Measurements from ENCODE around the gene DNAH2.

The DNAH2 gene

GRCh38 chr17:7853691-7854038 lies 136.1 kb downstream of the DNAH2 start:
- Histone ChIP-seq H3K27me3 (no peaks in the 10 kb centered on the region), H3K4me1 (peaks cover 3% of the 10 kb centered on the region; the same call in 1 of the 2 replicates), H3K36me3 (peaks cover 31% of the 10 kb centered on the region), H3K9me3 (no peaks in the 10 kb centered on the region), H3K4me3 (ENCODE audit: low read depth, low read length) (no peak overlapping the region)
- TF ChIP-seq CTCF (IDR thresholded peaks at IDR 0.05; ENCODE audit: low read depth, low read length), result no peak
- no peak for DNase-seq

- H3K27me3 ChIP-seq, result no peaks in the 10 kb centered on the region
- DNase-seq, result no peak
- H3K4me3 ChIP-seq (ENCODE audit: low read depth, low read length), result no peak overlapping the region; the same call in 1 of the 2 replicates
These were observed 136.7 kb downstream of the DNAH2 start for GRCh38 chr17:7854078-7854777.

GRCh38 chr17:7854851-7855659 lies 137.5 kb downstream of the DNAH2 start, which contains the start of gene TMEM88:
Gene TMEM88, plus strand, starts transcription at chr17:7855066. Its CDS starts 9 bp downstream, at chr17:7855075.
- Histone ChIP-seq H3K9me3 (no peaks in the 10 kb centered on the region), H3K4me3 (ENCODE audit: low read depth, low read length) (peak within 1 kb of the TSS; percentile 79), H3K36me3 (peaks cover 25% of the 10 kb centered on the region), H3K4me1 (peaks cover 3% of the 10 kb centered on the region; the same call in 1 of the 2 replicates), H3K27me3 (no peaks in the 10 kb centered on the region)
- no peak for DNase-seq
- no peak for TF ChIP-seq CTCF (IDR thresholded peaks at IDR 0.05; ENCODE audit: low read depth, low read length)

More at GRCh38 chr17:7854078-7854777, 136.7 kb downstream of the DNAH2 start:
- Histone ChIP-seq H3K9me3 (no peaks in the 10 kb centered on the region), H3K4me1 (peaks cover 3% of the 10 kb centered on the region; the same call in 1 of the 2 replicates), H3K36me3 (peaks cover 29% of the 10 kb centered on the region)
- no peak for TF ChIP-seq CTCF (IDR thresholded peaks at IDR 0.05; ENCODE audit: low read depth, low read length)

- no peaks in the 10 kb centered on the region for H3K27me3 ChIP-seq
These were observed 138.1 kb downstream of the DNAH2 start for GRCh38 chr17:7855660-7856010.

GRCh38 chr17:7856011-7856810 lies 138.7 kb downstream of the DNAH2 start:
- no peak for TF ChIP-seq CTCF (IDR thresholded peaks at IDR 0.05; ENCODE audit: low read depth, low read length)
- DNase-seq, result no peak
- peaks cover 21% of the 10 kb centered on the region for H3K36me3 ChIP-seq
- peaks cover 3% of the 10 kb centered on the region; the same call in 1 of the 2 replicates for H3K4me1 ChIP-seq
- H3K9me3 ChIP-seq, result no peaks in the 10 kb centered on the region
- H3K27me3 ChIP-seq, result no peaks in the 10 kb centered on the region
- H3K4me3 ChIP-seq (ENCODE audit: low read depth, low read length), result peak overlapping the region; percentile 79

More at GRCh38 chr17:7855660-7856010, 138.1 kb downstream of the DNAH2 start:
- TF ChIP-seq CTCF (IDR thresholded peaks at IDR 0.05; ENCODE audit: low read depth, low read length), result no peak
- no peak for DNase-seq
- Histone ChIP-seq H3K36me3 (peaks cover 25% of the 10 kb centered on the region), H3K4me1 (peaks cover 3% of the 10 kb centered on the region; the same call in 1 of the 2 replicates), H3K9me3 (no peaks in the 10 kb centered on the region), H3K4me3 (ENCODE audit: low read depth, low read length) (peak overlapping the region; percentile 79)

All from BE2C (cell line).